HG02885 (cell line): ENCODE data around the gene ERN2.

Experiments
- ATAC-seq: cut with Tn5 transposase; IDR thresholded peaks from one replicate; pipeline ENCODE4 v1.9.1; 2021; ENCODE audit warnings: mild to moderate bottlenecking; ENCODE audit not compliant: unreplicated experiment, poor library complexity

Gene ERN2

DNA sequence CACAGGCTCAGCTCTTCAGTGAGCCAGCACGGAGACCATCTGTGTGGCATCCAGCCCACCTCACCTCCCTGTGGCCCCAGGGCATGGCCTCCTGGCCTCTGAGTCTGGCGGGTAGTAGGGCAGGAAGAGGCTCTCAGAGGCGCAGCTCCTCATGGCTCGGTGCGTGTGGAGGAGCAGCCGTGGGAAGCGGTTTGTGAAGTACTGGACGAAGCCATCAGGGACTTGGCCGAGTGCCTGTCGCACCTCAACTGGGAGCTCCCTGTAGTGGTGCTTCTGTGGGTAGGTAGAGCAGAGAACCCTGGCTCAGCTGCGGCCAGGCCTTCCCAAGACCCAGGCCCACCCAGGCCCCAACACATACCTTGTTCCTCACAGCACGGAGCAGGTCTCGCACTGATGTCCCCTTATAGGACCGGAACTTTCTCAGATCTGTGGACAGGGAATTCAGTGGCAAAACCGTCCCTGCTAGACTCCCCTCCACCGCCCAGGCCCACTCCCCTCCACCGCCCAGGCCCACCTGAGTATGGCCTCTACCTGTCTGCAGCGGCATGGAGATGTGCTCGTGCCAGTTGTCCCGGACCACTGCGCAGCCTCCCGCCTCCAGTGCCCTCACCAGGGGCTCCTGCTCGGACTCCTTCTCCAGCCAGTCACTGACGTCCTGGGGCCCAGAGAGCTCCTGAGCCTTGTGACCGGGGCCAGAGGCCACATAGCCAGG lies 22.1 kb downstream of the ERN2 start:
- no peak for ATAC-seq

- no peak for ATAC-seq
Measured at GRCh38 chr16:23689442-23690187, 23.4 kb downstream of the ERN2 start.

GRCh38 chr16:23687034-23687808 lies 25.8 kb downstream of the ERN2 start:
- no peak for ATAC-seq

GRCh38 chr16:23683487-23683886 lies 29.5 kb downstream of the ERN2 start:
- ATAC-seq = no peak

- ATAC-seq = no peak
Measured at GRCh38 chr16:23682181-23682580, 30.8 kb downstream of the ERN2 start.

GRCh38 chr16:23679986-23680336 lies 33.1 kb downstream of the ERN2 start:
- no peak for ATAC-seq

DNA sequence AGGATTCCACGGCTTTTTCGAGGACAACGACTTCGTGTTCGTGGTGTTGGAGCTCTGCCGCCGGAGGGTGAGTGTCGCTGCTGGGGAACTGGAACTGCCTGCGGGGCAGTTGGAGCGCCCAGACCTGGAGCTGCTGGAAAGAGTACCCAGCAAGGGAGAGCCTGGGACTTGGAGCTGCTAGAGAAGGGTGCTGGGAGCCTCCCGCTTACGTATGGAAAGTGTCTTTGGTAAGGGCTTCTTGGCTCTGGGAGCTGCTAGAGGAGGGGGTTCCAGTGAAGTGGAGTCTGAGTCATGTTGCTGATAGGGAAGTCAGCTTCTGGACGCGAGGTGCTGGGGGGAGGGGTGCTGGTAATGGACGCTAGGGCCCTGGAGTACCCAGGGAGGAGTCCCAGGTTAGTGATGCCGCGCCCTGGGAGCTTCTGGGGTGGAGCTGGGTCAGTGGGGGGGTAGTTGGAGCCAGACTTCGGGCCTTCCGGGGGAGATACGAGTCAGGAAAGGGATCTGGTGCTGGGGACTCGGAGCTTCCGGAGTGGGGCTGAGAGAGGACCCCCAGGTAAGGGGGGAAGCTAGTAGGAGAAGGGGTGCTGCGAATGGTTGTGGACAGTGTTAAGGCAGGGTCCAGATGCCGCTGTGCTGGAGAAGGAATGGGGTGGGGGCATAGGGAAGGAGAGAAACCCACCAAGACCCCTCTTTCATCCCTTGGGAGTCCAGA lies 33.6 kb downstream of the ERN2 start:
- peak; percentile 14 for ATAC-seq

DNA sequence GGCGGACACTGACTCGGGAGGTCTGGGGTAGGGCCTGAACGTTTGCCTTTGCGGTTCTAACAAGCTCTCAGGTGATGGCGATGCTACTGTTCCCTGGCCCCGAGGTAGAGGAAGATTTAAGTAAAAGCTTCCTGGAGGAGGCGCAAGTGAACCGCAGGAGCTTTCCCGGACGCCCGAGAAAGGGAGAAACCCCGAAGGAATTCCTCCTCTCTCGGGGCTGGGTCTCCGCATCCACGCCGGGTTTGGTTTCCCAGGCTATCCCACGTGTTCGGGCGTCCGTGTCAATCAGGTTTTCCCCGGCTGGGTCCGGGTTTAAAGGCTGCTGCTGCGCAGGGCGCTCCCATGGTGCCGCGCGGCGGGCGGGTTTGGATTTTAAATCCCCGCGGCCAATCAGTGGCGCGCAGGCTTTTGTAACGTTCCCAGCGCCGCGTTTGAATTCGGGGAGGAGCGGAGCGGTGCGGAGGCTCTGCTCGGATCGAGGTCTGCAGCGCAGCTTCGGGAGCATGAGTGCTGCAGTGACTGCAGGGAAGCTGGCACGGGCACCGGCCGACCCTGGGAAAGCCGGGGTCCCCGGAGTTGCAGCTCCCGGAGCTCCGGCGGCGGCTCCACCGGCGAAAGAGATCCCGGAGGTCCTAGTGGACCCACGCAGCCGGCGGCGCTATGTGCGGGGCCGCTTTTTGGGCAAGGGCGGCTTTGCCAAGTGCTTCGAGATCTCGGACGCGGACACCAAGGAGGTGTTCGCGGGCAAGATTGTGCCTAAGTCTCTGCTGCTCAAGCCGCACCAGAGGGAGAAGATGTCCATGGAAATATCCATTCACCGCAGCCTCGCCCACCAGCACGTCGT lies 34.4 kb downstream of the ERN2 start, which contains the start of gene PLK1:
Gene PLK1 (plus strand): TSS at position 460 of the 844 bp plus-strand sequence. CDS start 44 bp downstream, at position 504.
- ATAC-seq = peak; percentile 82

- no peak for ATAC-seq
Measured at GRCh38 chr16:23676924-23677480, 36.0 kb downstream of the ERN2 start.

GRCh38 chr16:23673971-23674614 lies 38.9 kb downstream of the ERN2 start:
- no peak for ATAC-seq

GRCh38 chr16:23670137-23670776 lies 42.8 kb downstream of the ERN2 start:
- ATAC-seq = peak; percentile 99

DNA sequence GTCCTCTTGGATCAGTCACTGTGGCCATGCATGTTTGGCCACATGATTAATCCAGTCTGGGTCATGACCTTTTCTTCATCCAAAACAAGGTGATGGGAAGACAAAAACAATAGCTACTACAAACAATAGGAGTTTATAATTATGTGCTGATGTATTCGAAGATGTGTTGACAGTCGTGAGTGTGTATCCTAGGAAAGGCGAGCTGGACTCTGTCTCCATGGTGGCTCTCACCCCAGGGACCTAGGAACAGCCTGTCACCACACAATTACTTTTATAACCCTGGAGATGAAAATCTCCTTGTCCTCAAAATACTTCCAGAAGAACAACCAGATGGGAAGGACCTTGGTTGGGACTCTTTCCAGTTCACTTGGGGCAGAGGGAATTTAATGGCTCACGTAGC lies 44.1 kb downstream of the ERN2 start:
- no peak for ATAC-seq

DNA sequence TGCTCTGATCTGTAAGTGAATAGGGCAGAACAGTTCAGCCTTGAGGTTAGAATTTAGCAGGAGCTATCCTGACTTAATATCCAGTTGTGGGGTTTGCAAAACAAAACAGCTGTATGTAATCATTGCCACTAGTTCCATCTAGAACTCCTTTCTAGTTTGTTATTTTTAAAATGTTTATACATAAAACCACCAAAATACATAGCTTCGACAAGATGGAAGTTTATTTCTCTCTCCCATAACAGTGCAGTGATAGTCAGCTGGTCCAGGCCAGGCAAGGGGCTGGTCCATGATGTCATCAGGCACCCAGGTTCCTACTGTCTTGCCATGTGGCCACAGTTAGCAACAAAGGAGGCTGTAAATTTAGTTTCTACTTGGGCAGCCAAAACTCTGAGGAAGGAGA lies 44.8 kb downstream of the ERN2 start:
- ATAC-seq = no peak

GRCh38 chr16:23667355-23667659 lies 45.7 kb downstream of the ERN2 start:
- ATAC-seq = no peak

DNA sequence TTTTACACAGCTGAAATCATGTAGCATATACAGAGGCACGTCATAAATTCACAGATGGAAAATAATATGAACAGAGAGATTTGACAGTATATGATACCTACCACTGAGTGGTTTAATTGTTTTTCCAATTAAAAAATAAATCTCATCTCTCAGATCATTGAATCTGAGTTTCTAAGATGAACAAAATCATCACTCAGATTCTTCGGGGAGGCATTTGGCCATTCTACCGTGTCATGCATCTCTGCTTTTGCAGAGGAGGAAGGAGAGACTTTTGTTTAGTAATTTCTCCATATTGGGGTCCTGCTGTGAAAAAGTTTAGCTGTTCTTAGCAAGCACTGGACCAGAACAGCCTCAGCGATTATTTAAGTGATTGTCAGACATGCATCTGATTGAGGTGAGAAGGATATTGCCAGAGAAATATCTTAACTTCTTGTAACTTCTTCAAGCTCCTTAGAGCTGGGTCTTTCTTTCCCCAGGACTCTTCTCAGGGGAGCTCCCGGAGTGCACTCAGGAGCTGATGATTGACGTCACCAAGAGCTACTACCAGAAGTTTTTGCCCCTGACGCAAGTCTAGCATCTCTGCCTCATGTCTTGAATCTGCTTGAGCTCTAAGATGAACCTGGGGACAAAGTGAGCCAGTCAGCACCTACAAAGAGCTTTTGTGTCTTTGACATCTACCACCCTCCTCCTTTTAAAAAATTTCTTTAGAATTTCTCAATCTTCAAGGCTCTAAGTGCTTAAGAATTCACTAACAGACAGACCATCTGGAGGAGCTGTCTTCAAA lies 46.3 kb downstream of the ERN2 start:
- no peak for ATAC-seq

DNA sequence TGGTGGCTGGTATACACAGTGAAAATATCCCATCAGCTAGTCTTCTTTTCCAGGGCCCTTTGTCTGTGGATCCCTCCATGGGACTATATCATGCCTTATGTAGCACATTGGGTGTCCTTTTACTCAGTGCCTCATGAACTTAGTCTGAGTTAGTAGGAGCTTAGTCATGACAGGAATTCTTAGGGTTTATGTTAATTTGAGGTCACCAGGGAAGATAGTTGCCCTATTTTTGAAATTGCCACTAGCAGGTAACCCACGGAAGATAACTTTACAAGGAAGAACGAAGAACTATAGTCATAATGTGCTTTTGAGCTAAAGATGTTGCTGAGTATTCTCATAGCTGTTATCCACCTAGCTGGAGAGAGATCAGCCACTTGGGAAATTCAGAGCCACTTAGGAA lies 49.1 kb downstream of the ERN2 start:
- ATAC-seq = no peak

DNA sequence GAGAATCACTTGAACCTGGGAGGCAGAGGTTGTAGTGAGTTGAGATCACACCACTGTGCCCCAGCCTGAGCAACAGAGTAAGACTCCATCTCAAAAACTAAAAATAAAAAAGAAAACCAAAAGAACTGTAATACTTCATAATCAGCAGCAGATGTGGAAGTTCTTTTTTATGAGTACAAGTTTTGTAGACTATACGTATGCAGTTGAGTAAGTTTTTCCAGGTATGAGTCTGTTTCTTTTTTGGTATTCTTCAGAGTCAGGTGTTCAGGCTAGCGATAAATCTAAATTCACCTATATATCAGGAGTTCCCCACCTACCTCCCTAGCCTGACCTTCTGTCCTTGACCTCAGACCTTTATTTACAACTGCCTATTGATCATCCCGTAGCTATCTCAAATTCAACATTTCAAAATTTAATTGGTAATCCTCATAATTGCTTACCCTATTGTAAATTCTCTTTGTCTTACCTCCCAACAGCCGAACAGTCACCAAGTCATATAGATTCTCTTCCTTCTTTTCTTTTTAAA lies 61.0 kb downstream of the ERN2 start:
- no peak for ATAC-seq
